T-helper 17 cell (primary cell): ENCODE results near the gene SUPT3H. TPM values are rescaled to one million over a fixed set of nuclear protein-coding genes. Genes with fewer than 3 reads are reported as not detected.

Experiments used
- ATAC-seq: fragments of 150-1000 bp; cut with Tn5 transposase; 2 replicates; pipeline ENCODE4 v1.10.0; 2021; ENCODE audit warnings: mild to moderate bottlenecking, moderate library complexity
- DNase-seq, 3 donors: peaks; one replicate each; pipeline versions ENCODE4 v3.0.0 to v3.0.0-alpha.2; 2020 to 2021
- H3K9me3 ChIP-seq: one replicate; pipeline ENCODE4 v1.7.0; 2013; ENCODE audit warnings: low read length, mild to moderate bottlenecking; ENCODE audit not compliant: control insufficient read depth, poor library complexity, severe bottlenecking
- H3K27ac Mint-ChIP-seq: one replicate; pipeline ENCODE4 v1.8.0; 2022; ENCODE audit warnings: mild to moderate bottlenecking, moderate library complexity, mixed read lengths
- H3K27me3 Mint-ChIP-seq: one replicate; pipeline ENCODE4 v1.8.0; 2022; ENCODE audit warnings: mixed read lengths
- H3K36me3 Mint-ChIP-seq: one replicate; pipeline ENCODE4 v1.8.0; 2022; ENCODE audit warnings: low read depth, mixed read lengths
- H3K4me1 Mint-ChIP-seq: one replicate; pipeline ENCODE4 v1.8.0; 2022; ENCODE audit warnings: mild to moderate bottlenecking, mixed read lengths
- H3K4me3 Mint-ChIP-seq: one replicate; pipeline ENCODE4 v1.8.0; 2022; ENCODE audit warnings: mild to moderate bottlenecking, moderate library complexity, mixed read lengths
- total RNA-seq, 4 donors: library from RNA in 2 of 4; stranded (reverse) in 2 of 4; gene quantifications; one replicate each; pipeline ENCODE4 v1.2.3 and lab custom pipeline; 2022 to 2026

SUPT3H gene
- total RNA-seq, 2 donors from 2014 or later: 10.8 to 17.6 TPM

DNA sequence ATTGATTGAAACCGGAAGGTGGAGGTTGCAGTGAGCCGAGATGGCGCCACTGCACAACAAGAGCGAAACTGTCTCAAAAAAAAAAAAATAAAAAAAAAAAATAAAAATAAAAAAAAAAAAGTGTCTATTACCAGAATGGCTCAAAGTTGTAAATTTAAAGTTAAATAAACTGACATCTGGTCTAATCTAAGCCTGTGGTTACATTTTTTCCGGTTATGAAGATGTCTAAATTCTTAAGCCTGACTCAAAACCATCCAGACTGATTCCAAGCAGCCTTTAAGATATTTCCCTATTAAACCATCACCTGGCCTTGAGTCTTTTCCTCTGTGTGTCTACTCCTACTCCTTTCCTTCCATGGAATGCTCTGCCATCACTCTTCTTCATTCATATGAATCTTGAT lies 421.3 kb downstream of the SUPT3H start:
- no peaks in the 10 kb centered on the region for H3K27me3 Mint-ChIP-seq
- DNase-seq (no peak), ATAC-seq (no peak)
- H3K4me3 Mint-ChIP-seq: no peak overlapping the region
- H3K27ac Mint-ChIP-seq: no peak overlapping the region
- no peaks in the 10 kb centered on the region for H3K9me3 ChIP-seq
- peaks cover 2% of the 10 kb centered on the region for H3K36me3 Mint-ChIP-seq
- H3K4me1 Mint-ChIP-seq: peaks cover 9% of the 10 kb centered on the region

DNA sequence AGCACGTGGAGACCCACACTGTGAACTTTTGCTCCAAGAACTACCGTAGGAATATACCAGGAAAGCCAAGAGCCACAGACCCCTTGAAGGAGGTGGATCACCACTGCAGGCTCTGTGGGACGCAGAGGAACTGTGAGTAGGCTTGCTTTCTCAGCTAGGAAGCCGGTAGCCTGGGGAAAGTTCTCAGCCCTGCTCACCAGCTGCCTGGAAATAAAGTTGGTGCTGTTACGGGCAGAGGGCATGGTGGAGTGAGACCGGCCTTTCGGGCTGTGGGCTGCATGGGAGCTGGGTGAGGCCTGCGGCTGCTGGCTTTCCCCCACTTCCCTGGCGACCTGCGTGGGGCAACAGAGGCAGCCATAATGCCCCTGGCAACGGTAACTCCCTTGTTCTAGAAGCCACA lies 422.6 kb downstream of the SUPT3H start:
- no peaks in the 10 kb centered on the region for H3K9me3 ChIP-seq
- H3K36me3 Mint-ChIP-seq: peaks cover 2% of the 10 kb centered on the region
- no peak for ATAC-seq
- DNase-seq: no peak
- no peak overlapping the region for H3K27ac Mint-ChIP-seq
- no peak overlapping the region for H3K4me3 Mint-ChIP-seq
- peaks cover 8% of the 10 kb centered on the region for H3K4me1 Mint-ChIP-seq
- no peaks in the 10 kb centered on the region for H3K27me3 Mint-ChIP-seq

DNA sequence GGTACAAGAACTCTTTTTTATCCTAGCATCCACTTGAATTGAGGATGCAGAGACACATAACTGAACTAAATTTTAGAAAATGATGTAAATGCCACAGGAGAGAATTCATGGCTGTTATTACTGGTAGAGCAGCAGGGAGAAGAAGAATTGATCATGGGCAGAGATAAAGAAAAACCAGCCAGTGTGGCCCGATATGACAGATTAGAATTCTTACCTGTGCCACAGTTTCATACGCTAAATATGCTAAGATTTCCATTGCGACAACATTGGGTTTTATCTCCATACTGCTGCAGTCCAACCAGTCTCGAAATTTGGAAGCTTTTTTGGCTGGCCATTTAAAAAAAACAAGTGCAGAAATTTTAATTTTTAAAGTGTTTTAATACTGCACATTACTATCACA lies 423.5 kb downstream of the SUPT3H start:
- H3K9me3 ChIP-seq: no peaks in the 10 kb centered on the region
- DNase-seq (no peak), ATAC-seq (no peak)
- Mint-ChIP-seq H3K27ac (no peak overlapping the region), H3K4me1 (peaks cover 8% of the 10 kb centered on the region), H3K36me3 (peaks cover 2% of the 10 kb centered on the region), H3K4me3 (no peak overlapping the region), H3K27me3 (no peaks in the 10 kb centered on the region)

DNA sequence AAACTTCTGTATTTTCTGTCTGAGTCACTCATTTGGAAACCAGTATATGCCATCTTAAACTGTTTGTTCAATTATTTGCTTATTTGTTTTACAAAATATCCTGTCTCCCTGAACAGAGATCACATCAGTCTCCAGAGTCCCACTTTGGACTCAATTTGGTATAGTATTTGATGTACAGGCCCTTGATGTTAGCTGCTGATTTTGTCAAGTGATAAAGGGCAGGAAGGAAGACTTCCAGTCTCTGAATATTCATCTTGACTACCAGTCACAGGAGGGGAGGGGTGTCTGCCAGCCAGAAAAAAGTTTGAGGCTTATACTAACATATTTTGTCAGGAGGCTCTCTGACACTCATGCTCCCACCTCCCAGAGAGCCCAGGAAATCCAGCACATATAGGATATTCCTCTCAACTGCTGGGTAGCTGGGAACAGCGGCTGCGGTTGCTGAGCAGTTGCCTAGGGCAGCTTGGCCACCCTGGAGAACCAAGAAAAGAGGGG lies 426.4 kb downstream of the SUPT3H start:
- DNase-seq (no peak), ATAC-seq (peak; percentile 23)
- Mint-ChIP-seq H3K36me3 (peaks cover 2% of the 10 kb centered on the region), H3K27me3 (no peaks in the 10 kb centered on the region), H3K27ac (no peak overlapping the region), H3K4me1 (peaks cover 8% of the 10 kb centered on the region), H3K4me3 (no peak overlapping the region)
- no peaks in the 10 kb centered on the region for H3K9me3 ChIP-seq

DNA sequence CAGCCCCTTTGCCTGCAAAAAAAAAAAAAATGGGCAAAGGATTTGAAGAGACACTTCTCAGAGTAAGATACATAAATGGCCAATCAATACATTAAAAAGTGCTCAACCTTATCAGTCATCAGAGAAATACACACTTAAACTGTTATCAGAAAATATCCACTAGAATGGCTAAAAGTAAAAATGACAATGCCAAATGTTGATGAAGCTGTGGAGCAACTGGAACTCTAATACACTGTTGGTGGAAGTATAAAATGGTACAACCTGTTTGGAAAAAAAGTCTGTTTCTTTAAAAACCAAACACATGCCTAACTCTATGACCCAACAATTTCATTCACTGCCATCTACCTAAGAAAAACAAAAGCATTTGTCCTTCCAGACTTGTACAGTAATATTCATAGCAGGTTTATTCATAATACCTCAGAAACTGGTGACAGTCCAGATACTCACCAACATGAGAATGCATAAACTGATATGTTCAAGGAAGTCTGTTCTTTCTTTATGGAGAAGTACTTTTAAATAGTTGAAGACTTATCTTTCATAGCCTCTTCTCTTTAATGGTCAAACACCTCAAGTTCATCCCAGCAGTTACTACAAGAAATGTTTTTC lies 428.0 kb downstream of the SUPT3H start:
- Mint-ChIP-seq H3K27me3 (no peaks in the 10 kb centered on the region), H3K27ac (no peak overlapping the region), H3K4me3 (no peak overlapping the region), H3K36me3 (no peaks in the 10 kb centered on the region), H3K4me1 (peaks cover 8% of the 10 kb centered on the region)
- peaks cover 2% of the 10 kb centered on the region for H3K9me3 ChIP-seq
- ATAC-seq (no peak), DNase-seq (no peak)

DNA sequence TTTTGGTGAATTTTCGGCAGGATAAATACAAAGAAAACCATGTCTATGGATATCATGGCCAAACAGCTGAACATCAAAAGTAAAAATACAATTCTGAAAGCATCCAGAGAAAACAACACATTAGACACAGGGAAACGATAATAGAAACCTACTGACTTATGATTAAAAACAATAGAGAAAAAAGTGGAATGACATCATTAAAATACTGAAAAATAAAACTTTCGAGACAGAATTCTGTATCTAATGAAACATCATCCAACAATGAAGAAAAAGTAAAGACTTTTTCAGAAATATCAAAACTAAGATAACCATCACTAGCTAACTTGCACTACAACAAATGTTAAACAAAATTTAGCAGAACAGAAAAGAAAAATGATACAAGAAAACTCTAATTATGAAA lies 434.2 kb downstream of the SUPT3H start:
- peaks cover 2% of the 10 kb centered on the region for H3K9me3 ChIP-seq
- no peak overlapping the region for H3K27ac Mint-ChIP-seq
- no peaks in the 10 kb centered on the region for H3K27me3 Mint-ChIP-seq
- H3K4me3 Mint-ChIP-seq: no peak overlapping the region
- H3K4me1 Mint-ChIP-seq: no peaks in the 10 kb centered on the region
- DNase-seq: no peak
- no peak for ATAC-seq
- H3K36me3 Mint-ChIP-seq: no peaks in the 10 kb centered on the region

DNA sequence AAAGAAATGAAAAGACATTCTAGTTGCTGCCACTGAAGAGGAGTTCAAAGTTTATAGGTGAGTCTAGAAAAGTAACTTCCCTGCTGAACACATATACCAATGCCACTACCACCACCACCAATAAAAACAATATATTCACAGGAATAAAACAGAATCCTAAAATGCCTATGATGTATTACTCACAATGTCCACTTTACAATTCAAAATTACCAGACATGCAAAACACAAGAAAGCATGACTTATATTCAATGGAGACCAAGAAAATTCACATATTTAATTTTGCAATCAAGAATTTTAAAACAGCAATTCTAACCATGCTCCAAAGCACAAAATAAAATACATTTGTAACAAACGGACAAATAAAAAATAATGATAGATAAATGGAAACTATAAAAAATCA lies 434.9 kb downstream of the SUPT3H start:
- Mint-ChIP-seq H3K4me1 (peaks cover 4% of the 10 kb centered on the region), H3K36me3 (peaks cover 3% of the 10 kb centered on the region), H3K27me3 (no peaks in the 10 kb centered on the region), H3K27ac (no peak overlapping the region), H3K4me3 (no peak overlapping the region)
- H3K9me3 ChIP-seq: peaks cover 2% of the 10 kb centered on the region
- DNase-seq (no peak), ATAC-seq (no peak)

DNA sequence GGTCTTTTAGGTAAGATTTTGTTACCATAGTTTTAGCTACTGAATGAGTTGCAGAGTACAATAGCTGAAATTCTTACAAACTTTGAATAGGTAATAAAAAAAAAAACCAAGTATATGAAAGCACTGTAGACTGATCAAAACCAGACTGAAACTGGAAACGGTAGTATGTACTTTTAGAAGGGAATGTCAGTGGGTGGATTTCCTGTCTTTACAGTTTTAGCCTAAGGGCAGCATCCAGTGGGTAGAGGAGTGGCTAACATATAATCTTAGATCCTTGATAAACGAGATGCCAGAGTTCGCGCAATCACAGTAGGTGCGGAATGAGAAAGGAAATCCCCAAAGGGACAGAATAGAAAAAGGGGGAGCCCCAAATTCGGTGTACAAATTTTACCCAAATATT lies 435.5 kb downstream of the SUPT3H start:
- peaks cover 2% of the 10 kb centered on the region for H3K9me3 ChIP-seq
- ATAC-seq (no peak), DNase-seq (no peak)
- no peak overlapping the region for H3K27ac Mint-ChIP-seq
- H3K4me1 Mint-ChIP-seq: peaks cover 4% of the 10 kb centered on the region
- no peak overlapping the region for H3K4me3 Mint-ChIP-seq
- H3K27me3 Mint-ChIP-seq: no peaks in the 10 kb centered on the region
- H3K36me3 Mint-ChIP-seq: peaks cover 3% of the 10 kb centered on the region

DNA sequence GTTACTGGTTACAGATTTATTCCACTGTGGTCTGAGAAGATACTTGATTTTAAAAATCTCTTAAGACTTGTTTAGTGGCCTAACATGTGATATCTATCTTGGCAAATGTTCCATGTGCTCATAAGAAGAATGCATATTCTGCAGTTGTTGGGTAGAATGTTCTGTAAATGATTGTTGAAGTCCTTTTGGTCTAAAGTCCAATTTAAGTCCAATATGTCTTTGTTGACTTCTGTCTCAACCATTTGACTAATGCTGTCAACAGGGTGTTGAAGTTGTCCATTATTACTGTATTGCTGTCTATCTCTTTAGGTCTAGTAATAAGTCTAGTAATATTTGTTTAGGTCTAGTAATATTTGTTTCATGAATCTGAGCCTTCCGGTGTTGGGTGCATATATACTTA lies 437.4 kb downstream of the SUPT3H start:
- Mint-ChIP-seq H3K36me3 (peaks cover 3% of the 10 kb centered on the region), H3K27ac (no peak overlapping the region), H3K4me1 (peaks cover 15% of the 10 kb centered on the region), H3K4me3 (no peak overlapping the region), H3K27me3 (no peaks in the 10 kb centered on the region)
- no peaks in the 10 kb centered on the region for H3K9me3 ChIP-seq
- no peak for ATAC-seq
- no peak for DNase-seq

DNA sequence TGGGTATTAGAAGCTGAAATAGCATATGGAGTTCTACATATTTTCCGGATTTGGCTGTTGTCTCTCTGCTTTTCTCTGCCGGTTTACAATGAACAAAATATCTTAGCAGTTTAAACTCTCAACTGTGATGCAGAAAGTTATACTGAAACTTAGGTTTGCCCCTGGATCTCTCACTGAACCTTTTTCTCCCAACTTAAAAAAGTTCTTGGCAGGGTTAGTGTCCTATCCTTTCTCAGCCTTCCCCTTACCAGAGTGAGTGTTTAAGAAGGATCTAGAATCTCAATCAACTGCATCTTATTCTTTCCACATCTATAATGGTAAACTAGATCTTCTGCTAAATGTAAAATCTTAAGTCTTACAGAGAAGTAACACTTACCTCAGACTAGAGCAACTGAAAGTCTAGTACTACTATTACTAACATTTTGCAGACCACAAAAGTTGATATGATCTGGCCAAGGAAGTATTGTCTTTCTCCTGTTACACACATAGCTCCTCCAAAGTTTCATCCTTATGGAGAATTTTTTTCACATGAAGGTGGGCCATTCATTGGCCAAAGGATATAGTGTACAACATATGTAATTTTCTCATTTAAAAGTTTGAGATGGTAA lies 441.9 kb downstream of the SUPT3H start:
- no peaks in the 10 kb centered on the region for H3K27me3 Mint-ChIP-seq
- DNase-seq (no peak), ATAC-seq (no peak)
- H3K27ac Mint-ChIP-seq: peak overlapping the region; percentile 96
- H3K4me3 Mint-ChIP-seq: peak overlapping the region; percentile 62
- H3K36me3 Mint-ChIP-seq: peaks cover 3% of the 10 kb centered on the region
- peaks cover 31% of the 10 kb centered on the region for H3K4me1 Mint-ChIP-seq
- H3K9me3 ChIP-seq: no peaks in the 10 kb centered on the region

DNA sequence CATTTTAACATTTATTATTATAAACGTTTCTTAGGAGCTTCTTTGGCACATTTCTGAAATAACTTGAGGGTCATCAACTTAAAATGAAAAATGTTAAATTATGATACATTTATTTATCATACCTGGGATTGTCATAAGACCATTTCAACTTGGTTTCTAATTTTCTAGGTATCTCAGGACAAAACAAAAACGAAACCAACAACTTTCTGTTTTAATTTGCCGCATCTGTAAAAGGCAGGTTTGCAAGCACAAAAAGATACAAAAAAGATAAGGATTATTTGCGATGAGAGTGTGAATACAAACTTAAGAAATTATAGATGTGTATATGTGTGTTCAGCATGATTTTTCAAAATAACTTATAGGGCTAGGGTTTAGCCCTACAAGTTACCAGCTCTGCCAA lies 444.6 kb downstream of the SUPT3H start:
- peak overlapping the region; percentile 99 for H3K27ac Mint-ChIP-seq
- no peaks in the 10 kb centered on the region for H3K9me3 ChIP-seq
- DNase-seq (no peak), ATAC-seq (peak; percentile 37)
- H3K36me3 Mint-ChIP-seq: no peaks in the 10 kb centered on the region
- H3K4me1 Mint-ChIP-seq: peaks cover 27% of the 10 kb centered on the region
- peak overlapping the region; percentile 89 for H3K4me3 Mint-ChIP-seq
- no peaks in the 10 kb centered on the region for H3K27me3 Mint-ChIP-seq

DNA sequence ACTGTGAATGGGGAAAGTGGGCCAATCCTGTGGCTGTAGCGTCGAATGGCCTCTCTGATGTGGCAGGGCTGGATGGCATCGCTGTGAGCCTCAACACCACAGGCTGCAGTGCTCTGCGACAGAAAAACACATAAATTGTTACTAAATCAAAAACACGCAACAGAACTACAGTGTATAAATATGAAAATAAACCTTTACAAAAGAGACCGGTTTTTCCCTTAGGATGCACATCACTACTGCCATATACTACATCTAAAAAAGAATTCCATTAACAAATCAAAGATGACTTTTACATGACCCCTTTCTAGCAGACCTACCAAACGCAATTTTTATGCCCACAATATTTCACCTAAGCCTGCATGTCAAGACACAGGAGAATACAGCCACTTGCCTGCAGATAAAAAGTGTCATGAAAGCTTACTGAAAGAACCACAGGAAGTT lies 445.1 kb downstream of the SUPT3H start:
- peak; percentile 96 for ATAC-seq
- H3K27ac Mint-ChIP-seq: peak overlapping the region; percentile 99
- no peaks in the 10 kb centered on the region for H3K36me3 Mint-ChIP-seq
- DNase-seq: peak; percentile 15 to 47 (median 27)
- peaks cover 27% of the 10 kb centered on the region for H3K4me1 Mint-ChIP-seq
- H3K27me3 Mint-ChIP-seq: no peaks in the 10 kb centered on the region
- H3K4me3 Mint-ChIP-seq: peak overlapping the region; percentile 89
- H3K9me3 ChIP-seq: no peaks in the 10 kb centered on the region

DNA sequence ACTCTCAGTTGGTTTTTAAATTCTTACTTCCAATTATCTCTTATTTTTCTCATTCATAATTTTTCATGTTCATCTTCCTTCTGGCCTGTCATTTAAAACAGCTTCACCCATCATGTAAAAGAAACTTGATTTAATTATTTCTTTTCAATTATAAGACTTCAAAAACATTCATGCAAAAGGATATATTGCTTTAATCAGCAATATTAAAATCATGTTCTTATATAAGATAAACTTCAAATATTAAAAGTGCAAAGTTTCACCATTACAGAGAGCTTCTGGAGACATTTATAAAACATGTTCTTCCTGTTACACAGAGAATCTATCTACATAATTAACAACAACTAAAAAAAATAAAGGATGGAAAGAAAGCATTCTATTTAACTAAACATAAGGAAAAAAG lies 446.3 kb downstream of the SUPT3H start:
- DNase-seq (no peak), ATAC-seq (no peak)
- H3K27ac Mint-ChIP-seq: peak overlapping the region; percentile 99
- H3K9me3 ChIP-seq: no peaks in the 10 kb centered on the region
- peak overlapping the region; percentile 77 for H3K4me3 Mint-ChIP-seq
- H3K36me3 Mint-ChIP-seq: no peaks in the 10 kb centered on the region
- H3K27me3 Mint-ChIP-seq: no peaks in the 10 kb centered on the region
- peaks cover 24% of the 10 kb centered on the region for H3K4me1 Mint-ChIP-seq

DNA sequence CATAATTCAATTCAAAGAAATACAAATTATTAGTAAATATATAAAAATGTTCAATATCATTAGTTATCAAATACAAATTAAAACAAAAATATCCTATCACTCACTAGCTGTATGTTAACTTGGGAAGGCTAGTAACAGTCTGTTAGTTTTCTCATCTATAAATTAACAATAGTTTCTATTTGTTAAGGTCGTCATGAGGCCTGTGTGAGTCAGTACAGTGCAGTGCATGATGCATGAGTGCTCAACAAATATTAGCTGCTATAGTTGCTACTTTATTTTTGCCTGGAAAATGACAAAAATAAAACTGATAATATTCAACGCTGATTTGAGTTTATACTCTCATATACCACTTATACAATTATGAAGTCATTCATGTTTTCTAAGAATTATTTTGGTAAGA lies 451.2 kb downstream of the SUPT3H start:
- H3K4me1 Mint-ChIP-seq: peaks cover 24% of the 10 kb centered on the region
- H3K36me3 Mint-ChIP-seq: no peaks in the 10 kb centered on the region
- H3K9me3 ChIP-seq: no peaks in the 10 kb centered on the region
- DNase-seq: no peak
- peak overlapping the region; percentile 97 for H3K27ac Mint-ChIP-seq
- H3K27me3 Mint-ChIP-seq: no peaks in the 10 kb centered on the region
- no peak for ATAC-seq
- H3K4me3 Mint-ChIP-seq: no peak overlapping the region
